Measurements from ENCODE around the gene MECP2.

DNA sequence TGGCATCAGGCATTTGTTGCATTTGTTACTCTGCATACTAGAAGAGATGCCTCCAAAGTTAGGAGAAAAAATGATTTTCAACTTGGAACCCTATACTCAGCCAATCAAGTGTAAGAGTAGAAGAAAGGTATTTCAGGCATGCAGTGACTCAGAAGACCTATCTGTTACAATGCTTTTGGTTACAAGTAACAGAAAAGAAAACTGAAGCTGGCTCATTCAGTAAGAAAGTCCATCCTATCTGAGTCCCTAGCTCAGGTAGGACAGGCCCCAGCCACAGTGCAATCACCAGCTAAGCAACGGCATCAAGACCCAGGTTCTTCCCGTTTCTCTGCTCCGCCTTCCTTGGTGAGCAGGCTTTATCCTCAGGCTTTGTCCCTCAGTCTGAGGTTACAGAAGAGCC lies 23.3 kb downstream of the MECP2 start:
- TF ChIP-seq, protein P1, sequence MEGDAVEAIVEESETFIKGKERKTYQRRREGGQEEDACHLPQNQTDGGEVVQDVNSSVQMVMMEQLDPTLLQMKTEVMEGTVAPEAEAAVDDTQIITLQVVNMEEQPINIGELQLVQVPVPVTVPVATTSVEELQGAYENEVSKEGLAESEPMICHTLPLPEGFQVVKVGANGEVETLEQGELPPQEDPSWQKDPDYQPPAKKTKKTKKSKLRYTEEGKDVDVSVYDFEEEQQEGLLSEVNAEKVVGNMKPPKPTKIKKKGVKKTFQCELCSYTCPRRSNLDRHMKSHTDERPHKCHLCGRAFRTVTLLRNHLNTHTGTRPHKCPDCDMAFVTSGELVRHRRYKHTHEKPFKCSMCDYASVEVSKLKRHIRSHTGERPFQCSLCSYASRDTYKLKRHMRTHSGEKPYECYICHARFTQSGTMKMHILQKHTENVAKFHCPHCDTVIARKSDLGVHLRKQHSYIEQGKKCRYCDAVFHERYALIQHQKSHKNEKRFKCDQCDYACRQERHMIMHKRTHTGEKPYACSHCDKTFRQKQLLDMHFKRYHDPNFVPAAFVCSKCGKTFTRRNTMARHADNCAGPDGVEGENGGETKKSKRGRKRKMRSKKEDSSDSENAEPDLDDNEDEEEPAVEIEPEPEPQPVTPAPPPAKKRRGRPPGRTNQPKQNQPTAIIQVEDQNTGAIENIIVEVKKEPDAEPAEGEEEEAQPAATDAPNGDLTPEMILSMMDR (IDR thresholded peaks at IDR 0.05): no peak
- TF ChIP-seq HDAC2 (IDR thresholded peaks at IDR 0.05): no peak
- TF ChIP-seq POLR2A (IDR thresholded peaks at IDR 0.05; ENCODE audit: low read length): no peak
- TF ChIP-seq MYC (IDR thresholded peaks at IDR 0.05; ENCODE audit: borderline replicate concordance, low read length): no peak
- no peak for TF ChIP-seq POLR2AphosphoS2 (conservative IDR thresholded peaks at IDR 0.05; ENCODE audit: low read length)
- TF ChIP-seq ZNF302 (CRISPR knock-in tag; IDR thresholded peaks at IDR 0.05): no peak
- no peak for TF ChIP-seq JUN (IDR thresholded peaks at IDR 0.05)
- no peak for TF ChIP-seq PHF8 (IDR thresholded peaks at IDR 0.05; ENCODE audit: borderline replicate concordance, low read depth)
- TF ChIP-seq SMC3 (IDR thresholded peaks at IDR 0.05): no peak
- TF ChIP-seq CBX2 (IDR thresholded peaks at IDR 0.05; ENCODE audit: borderline replicate concordance, low read depth): no peak
- TF ChIP-seq MAFK (IDR thresholded peaks at IDR 0.05; ENCODE audit: partially characterized antibody): no peak
- no peak for TF ChIP-seq GATA3 (IDR thresholded peaks at IDR 0.05; ENCODE audit: borderline replicate concordance)
